MCF 10A (cell line): ENCODE data around the gene CCDC122. TPM values are rescaled to one million over a fixed set of nuclear protein-coding genes. Genes with fewer than 3 reads are reported as not detected.

ENCODE experiments used
- BruUV-seq: library from RNA; stranded (reverse); fragments of 400-500 nt; replicated peaks from 2 replicates; lab custom pipeline; 2021; lab: Mats Ljungman, UMichigan
- CTCF ChIA-PET: fragments of 300-600 bp; sonication (Branson Sonifier 250); formaldehyde crosslinking; extraction: SDS; loops from one replicate; lab custom pipeline; 2021; ENCODE audit warnings: antibody characterized with exemption, inconsistent platforms; lab: Yijun Ruan, JAX
- POLR2A ChIA-PET: fragments of 300-600, 350-650 bp; sonication (Branson Sonifier 250); formaldehyde crosslinking; extraction: SDS; loops from one replicate; lab custom pipeline; 2020; ENCODE audit warnings: antibody characterized with exemption, inconsistent platforms; lab: Yijun Ruan, JAX
- DNase-seq: peaks from one replicate; pipeline ENCODE4 v3.0.0-alpha.2; 2018; ENCODE audit not compliant: unreplicated experiment
- H3K27ac Mint-ChIP-seq: one replicate; pipeline ENCODE4 v1.8.0; 2022; ENCODE audit warnings: mild to moderate bottlenecking, low read depth, mixed read lengths; ENCODE audit not compliant: unreplicated experiment
- H3K27me3 Mint-ChIP-seq: one replicate; pipeline ENCODE4 v1.8.0; 2022; ENCODE audit warnings: mixed read lengths; ENCODE audit not compliant: insufficient read depth, unreplicated experiment
- H3K36me3 Mint-ChIP-seq: one replicate; pipeline ENCODE4 v1.8.0; 2022; ENCODE audit warnings: mild to moderate bottlenecking, moderate library complexity, mixed read lengths; ENCODE audit not compliant: insufficient read depth, unreplicated experiment
- H3K4me1 Mint-ChIP-seq: one replicate; pipeline ENCODE4 v1.8.0; 2022; ENCODE audit warnings: mixed read lengths; ENCODE audit not compliant: insufficient read depth, unreplicated experiment
- H3K4me3 Mint-ChIP-seq: one replicate; pipeline ENCODE4 v1.8.0; 2022; ENCODE audit warnings: mild to moderate bottlenecking, moderate library complexity, mixed read lengths; ENCODE audit not compliant: unreplicated experiment
- H3K9me3 Mint-ChIP-seq: one replicate; pipeline ENCODE4 v1.8.0; 2022; ENCODE audit warnings: mixed read lengths; ENCODE audit not compliant: unreplicated experiment
- intact Hi-C: fragments of 100-400 bp; cut with micrococcal nuclease; formaldehyde crosslinking; loops from 2 replicates; pipeline ENCODE4 v1.14.1; 2022
- total RNA-seq: library from RNA; stranded (reverse); gene quantifications from 2 replicates; pipeline ENCODE4 v1.2.3, GENCODE V29; 2022
- TF ChIP-seq, protein P1 (sequence below): fragments of 200-600 bp; IDR thresholded peaks from one replicate; pipeline ENCODE4 v1.8.0; 2022; ENCODE audit warnings: antibody characterized with exemption, mild to moderate bottlenecking; ENCODE audit not compliant: unreplicated experiment

The CCDC122 gene
- total RNA-seq, 1 experiment from 2014 or later = 16.3 TPM

DNA sequence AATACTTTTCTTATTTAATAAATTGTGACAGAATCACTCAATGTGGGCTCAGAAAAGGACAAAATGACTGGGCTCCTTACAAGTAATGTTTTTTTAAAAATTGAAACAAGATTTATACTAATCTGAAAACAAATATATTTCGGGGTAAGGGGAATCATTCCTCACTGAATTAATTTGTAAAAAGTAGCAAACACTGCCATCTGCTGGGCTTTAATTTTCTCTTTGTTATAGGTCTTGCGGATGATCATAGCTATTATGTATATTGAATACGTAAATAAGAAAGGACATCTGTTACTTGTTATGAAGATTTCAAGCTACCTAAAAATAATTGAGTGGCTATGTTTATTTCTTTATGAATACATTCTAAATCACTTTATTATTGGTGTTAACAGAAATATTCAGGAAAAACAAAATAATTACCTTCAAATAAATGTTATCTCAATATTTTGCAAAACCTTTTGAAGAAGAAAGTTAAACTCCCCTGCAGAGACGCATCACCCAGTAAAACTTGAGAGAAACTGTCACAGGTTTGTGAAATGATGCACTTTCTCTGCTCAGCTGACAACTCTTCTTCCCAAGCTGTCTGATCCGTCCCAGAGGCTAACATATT is 75.0 kb downstream of the CCDC122 start:
- BruUV-seq = no TSS peak
- Mint-ChIP-seq H3K9me3 (no peaks in the 10 kb centered on the region), H3K4me1 (peaks cover 14% of the 10 kb centered on the region), H3K36me3 (no peaks in the 10 kb centered on the region), H3K27ac (peak overlapping the region; percentile 84), H3K27me3 (no peaks in the 10 kb centered on the region), H3K4me3 (peak overlapping the region; percentile 67)
- ChIA-PET POLR2A (interaction anchor here (0.6 to 2.0 kb wide), 16 partner anchors 10 to 1763 kb away, joined by 3 to 14 read pairs (median 3); partner anchors contain the start of genes CCDC122 and LACC1), CTCF (interaction anchor here (0.6 to 4.1 kb wide), 31 partner anchors 12 to 1210 kb away, joined by 3 to 30 read pairs (median 4); no protein-coding TSS in a partner anchor)
- intact Hi-C loops = loop anchor here (1.0 to 5.0 kb wide), 7 partner anchors 70 to 1209 kb away; no protein-coding TSS in a partner anchor
- peak; percentile 76 for DNase-seq
- TF ChIP-seq, protein P1, sequence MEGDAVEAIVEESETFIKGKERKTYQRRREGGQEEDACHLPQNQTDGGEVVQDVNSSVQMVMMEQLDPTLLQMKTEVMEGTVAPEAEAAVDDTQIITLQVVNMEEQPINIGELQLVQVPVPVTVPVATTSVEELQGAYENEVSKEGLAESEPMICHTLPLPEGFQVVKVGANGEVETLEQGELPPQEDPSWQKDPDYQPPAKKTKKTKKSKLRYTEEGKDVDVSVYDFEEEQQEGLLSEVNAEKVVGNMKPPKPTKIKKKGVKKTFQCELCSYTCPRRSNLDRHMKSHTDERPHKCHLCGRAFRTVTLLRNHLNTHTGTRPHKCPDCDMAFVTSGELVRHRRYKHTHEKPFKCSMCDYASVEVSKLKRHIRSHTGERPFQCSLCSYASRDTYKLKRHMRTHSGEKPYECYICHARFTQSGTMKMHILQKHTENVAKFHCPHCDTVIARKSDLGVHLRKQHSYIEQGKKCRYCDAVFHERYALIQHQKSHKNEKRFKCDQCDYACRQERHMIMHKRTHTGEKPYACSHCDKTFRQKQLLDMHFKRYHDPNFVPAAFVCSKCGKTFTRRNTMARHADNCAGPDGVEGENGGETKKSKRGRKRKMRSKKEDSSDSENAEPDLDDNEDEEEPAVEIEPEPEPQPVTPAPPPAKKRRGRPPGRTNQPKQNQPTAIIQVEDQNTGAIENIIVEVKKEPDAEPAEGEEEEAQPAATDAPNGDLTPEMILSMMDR = peak; percentile 57

- BruUV-seq = no TSS peak
- ChIA-PET POLR2A (interaction anchor here (0.7 to 1.2 kb wide), 4 partner anchors 13 to 1208 kb away, joined by 3 to 4 read pairs (median 3); no protein-coding TSS in a partner anchor), CTCF (interaction anchor here (0.6 to 4.1 kb wide), 9 partner anchors 79 to 1208 kb away, joined by 3 to 30 read pairs (median 4); no protein-coding TSS in a partner anchor)
- Mint-ChIP-seq H3K9me3 (no peaks in the 10 kb centered on the region), H3K36me3 (no peaks in the 10 kb centered on the region), H3K4me1 (peaks cover 14% of the 10 kb centered on the region), H3K27me3 (no peaks in the 10 kb centered on the region), H3K27ac (no peak overlapping the region), H3K4me3 (no peak overlapping the region)
- intact Hi-C loops = loop anchor here (5.0 kb wide), 1 partner anchor 500 kb away; no protein-coding TSS in a partner anchor
- TF ChIP-seq, protein P1 = no peak
- peak; percentile 62 for DNase-seq
Observed at GRCh38 chr13:43802511-43802910, 77.0 kb downstream of the CCDC122 start.

GRCh38 chr13:43800828-43801227 is 78.7 kb downstream of the CCDC122 start:
- CTCF ChIA-PET = interaction anchor here (0.6 to 1.4 kb wide), 8 partner anchors 8 to 1285 kb away, joined by 3 to 5 read pairs (median 3); no protein-coding TSS in a partner anchor

DNA sequence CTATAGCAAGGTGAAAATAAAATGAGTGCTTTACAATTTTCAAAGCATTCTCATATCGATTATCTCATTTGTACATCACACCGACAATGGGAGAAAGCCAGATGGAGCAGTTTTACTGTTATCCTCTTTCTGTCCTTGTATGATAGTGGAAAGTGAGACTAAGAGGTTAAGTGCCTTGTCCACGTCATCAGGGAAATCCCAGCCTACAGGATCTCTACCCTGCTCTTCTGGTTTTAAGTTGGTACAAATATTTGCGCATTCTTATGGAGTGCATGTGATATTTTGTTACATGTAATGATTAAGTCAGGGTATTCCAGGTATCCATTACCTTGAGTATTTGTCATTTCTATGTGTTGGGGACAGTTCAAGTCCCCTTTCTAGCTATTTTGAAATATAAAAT is 80.3 kb downstream of the CCDC122 start:
- Mint-ChIP-seq H3K9me3 (no peaks in the 10 kb centered on the region), H3K4me1 (peaks cover 3% of the 10 kb centered on the region), H3K27me3 (no peaks in the 10 kb centered on the region), H3K36me3 (no peaks in the 10 kb centered on the region), H3K27ac (no peak overlapping the region), H3K4me3 (no peak overlapping the region)
- TF ChIP-seq, protein P1 = no peak
- ChIA-PET POLR2A (no interaction called here), CTCF (no interaction called here)
- intact Hi-C loops = no loop called here
- DNase-seq = no peak
- no TSS peak for BruUV-seq

More at GRCh38 chr13:43800828-43801227, 78.7 kb downstream of the CCDC122 start:
- Mint-ChIP-seq H3K4me3 (no peak overlapping the region), H3K4me1 (peaks cover 13% of the 10 kb centered on the region), H3K27me3 (no peaks in the 10 kb centered on the region), H3K27ac (no peak overlapping the region), H3K9me3 (no peaks in the 10 kb centered on the region), H3K36me3 (no peaks in the 10 kb centered on the region)
- TF ChIP-seq, protein P1 = no peak
- DNase-seq = no peak
- intact Hi-C loops = loop anchor here (5.0 kb wide), 1 partner anchor 499 kb away; no protein-coding TSS in a partner anchor
- BruUV-seq = no TSS peak
- POLR2A ChIA-PET = interaction anchor here (1.0 to 1.2 kb wide), 3 partner anchors 9 to 917 kb away, joined by 3 to 4 read pairs (median 3); partner anchors contain the start of gene ENOX1
